H1 (cell line): ENCODE measurements around the gene ACP6. TPM values are rescaled to one million over a fixed set of nuclear protein-coding genes. Genes with fewer than 3 reads are reported as not detected.
A peak's percentile ranks its signal among the peaks of the same experiment; 100 is the strongest.

Experiments used
- KDM4A ChIP-seq: IDR thresholded peaks from one replicate; pipeline ENCODE4 v1.7.1; 2012; ENCODE audit warnings: low read depth, mild to moderate bottlenecking, moderate library complexity, low read length, inconsistent platforms; ENCODE audit not compliant: severe bottlenecking
- MAFK ChIP-seq: IDR thresholded peaks from 2 replicates; pipeline ENCODE4 v1.6.1; 2012; ENCODE audit warnings: low read depth, mild to moderate bottlenecking, improper control_type of control experiment, low read length
- polyA plus RNA-seq, 7 experiments: library from polyadenylated mRNA; depleted of rRNA in 3 of 7; stranded (reverse) in 5 of 7; unstranded in 2 of 7; fragments of >200 nt in 5 of 7; fragments of 200-250 nt in 2 of 7; gene quantifications; 1 replicate in 5 of 7; 2 replicates in 1 of 7; 4 replicates in 1 of 7; pipeline versions ENCODE4 v1.2.1 to v1.2.3, GENCODE V29; 2011 to 2013; ENCODE audit warnings: missing spikeins in 2 of 7, mixed read lengths in 2 of 7
- total RNA-seq: library from RNA; stranded (reverse); fragmentation: NEBNext Ultra II Directional; extraction: Animal tissue kit (Norgen Biotek cat#: 25700); gene quantifications from 2 replicates; pipeline ENCODE4 v1.2.1, GENCODE V29; 2021

ACP6 gene
- total and polyA plus RNA-seq, 2 of the 8 experiments (the other 6 are each of a cell fraction or from before 2014, with no cell fraction given): 11.4 to 17.7 TPM

DNA sequence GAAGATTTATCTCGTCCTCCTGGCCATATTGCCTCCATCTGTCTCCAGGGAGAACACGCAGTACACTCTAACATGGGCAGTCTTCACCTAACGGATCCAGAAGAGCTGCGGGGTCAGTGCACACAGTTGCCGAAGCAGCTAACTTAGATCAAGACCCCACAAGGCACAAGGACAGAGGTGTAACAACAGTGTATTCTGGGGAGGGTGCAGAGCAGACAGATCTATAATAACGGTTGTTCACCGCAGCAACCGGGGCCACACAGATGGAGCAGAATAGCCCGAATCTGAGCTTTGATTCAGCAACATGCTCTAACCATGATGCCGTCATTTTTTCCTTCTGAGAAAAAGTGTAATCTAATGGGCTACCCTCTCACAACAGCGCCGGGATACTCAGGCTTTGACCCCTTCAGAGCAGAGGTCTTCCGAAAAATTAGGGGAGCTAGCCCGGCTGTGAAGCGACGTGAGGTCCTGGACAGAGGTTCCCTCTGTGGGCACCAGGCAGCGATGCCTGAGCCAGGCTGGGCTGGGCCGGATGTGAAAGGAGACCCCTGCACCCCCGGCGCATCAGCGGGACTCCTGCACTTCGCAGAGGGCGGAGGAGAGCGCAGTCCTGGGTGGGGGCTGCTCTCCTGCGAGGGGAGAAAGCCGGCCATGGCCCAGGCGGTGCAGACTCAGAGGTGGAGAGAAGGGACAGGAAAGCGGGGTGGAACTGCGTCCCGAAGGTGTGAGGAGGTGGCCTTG lies 71.5 kb downstream of the ACP6 start (continued):
- peak; percentile 66 for TF ChIP-seq KDM4A
- no peak for TF ChIP-seq MAFK
- TF ChIP-seq, all 59 proteins: peak for 5
